Activated B cell treated with CpG ODN at 0.5 μM for 24 hours (primary cell): Measurements from ENCODE around the gene SYT3. TPM values are rescaled to one million over a fixed set of nuclear protein-coding genes. Genes with fewer than 3 reads are reported as not detected.
"Not testable (repeated sequence)": the region's sequence is repeated elsewhere in the genome, so short reads cannot be mapped to it uniquely, and the experiment has no call there.

Experiments
- ATAC-seq: fragments of 200-7000 bp; cut with Tn5 transposase; one replicate; pipeline ENCODE4 v1.10.0; 2021; ENCODE audit warnings: low read depth, mild to moderate bottlenecking, moderate library complexity
- CTCF ChIA-PET: fragments of 350-600 bp; sonication (Branson Sonifier 250); formaldehyde crosslinking; loops from one replicate; lab custom pipeline; 2021; ENCODE audit warnings: antibody characterized with exemption; lab: Charles Lee
- POLR2A ChIA-PET: fragments of 350-600 bp; sonication (Branson Sonifier 250); formaldehyde crosslinking; loops from one replicate; lab custom pipeline; 2021; ENCODE audit warnings: antibody characterized with exemption; lab: Charles Lee
- DNase-seq: peaks from one replicate; pipeline ENCODE4 v3.0.0; 2022
- H3K27ac Mint-ChIP-seq: one replicate; pipeline ENCODE4 v1.8.0; 2020; ENCODE audit warnings: mixed read lengths
- H3K27me3 Mint-ChIP-seq: one replicate; pipeline ENCODE4 v1.8.0; 2021; ENCODE audit warnings: mixed read lengths
- H3K36me3 Mint-ChIP-seq: one replicate; pipeline ENCODE4 v1.8.0; 2021; ENCODE audit warnings: low read depth, mixed read lengths
- H3K4me1 Mint-ChIP-seq: one replicate; pipeline ENCODE4 v1.8.0; 2021; ENCODE audit warnings: mixed read lengths
- H3K4me3 Mint-ChIP-seq: one replicate; pipeline ENCODE4 v1.8.0; 2020; ENCODE audit warnings: mild to moderate bottlenecking, mixed read lengths
- H3K9me3 Mint-ChIP-seq: one replicate; pipeline ENCODE4 v1.8.0; 2020; ENCODE audit warnings: mixed read lengths
- intact Hi-C: fragments of 100-400 bp; cut with micrococcal nuclease; formaldehyde crosslinking; loops from one replicate; pipeline ENCODE4 v1.15.1; 2024
- total RNA-seq: library from RNA; stranded (reverse); gene quantifications from 2 replicates; pipeline ENCODE4 v1.2.3, GENCODE V29; 2022
- TF ChIP-seq, protein P1 (sequence below): fragments of 200-600 bp; IDR thresholded peaks from one replicate; pipeline ENCODE4 v1.8.0; 2022; ENCODE audit warnings: antibody characterized with exemption, mild to moderate bottlenecking

Gene SYT3
- total RNA-seq, 1 donor from 2014 or later = 0.60 TPM

DNA sequence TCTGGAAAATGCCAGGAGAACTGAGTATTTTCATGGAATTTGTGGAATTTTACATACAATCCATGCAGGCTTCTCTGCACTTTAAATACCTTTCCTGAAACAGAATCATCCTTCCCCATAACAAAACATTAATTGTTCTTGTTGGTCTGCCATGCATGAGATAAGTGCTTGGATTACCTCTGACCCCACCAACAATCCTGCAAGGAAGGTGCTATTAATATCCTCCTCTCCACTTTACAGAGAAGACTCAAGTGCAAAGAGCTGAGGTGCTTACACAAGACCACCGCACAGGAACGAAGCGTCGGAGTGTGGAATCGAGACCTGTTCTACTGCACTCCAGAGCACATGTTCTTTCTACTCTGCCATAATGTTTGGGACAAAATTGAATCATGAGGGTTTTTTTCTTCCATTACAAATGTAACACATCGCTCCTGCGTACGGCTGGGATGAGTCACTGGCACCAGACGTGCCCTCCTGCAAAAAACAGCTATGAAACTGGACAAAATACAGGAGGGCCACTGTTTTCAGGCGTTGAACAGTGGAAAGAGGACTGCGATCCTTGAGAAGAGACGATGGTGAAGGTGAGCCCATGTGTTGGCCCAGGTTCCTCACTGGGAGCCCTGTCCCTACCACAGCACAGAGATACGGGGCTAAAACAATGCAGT, 58.6 kb downstream of the SYT3 start:
- POLR2A ChIA-PET = no interaction called here
- CTCF ChIA-PET = no interaction called here
- Mint-ChIP-seq H3K27ac (no peak overlapping the region), H3K4me1 (no peaks in the 10 kb centered on the region), H3K4me3 (no peak overlapping the region), H3K27me3 (peaks cover 2% of the 10 kb centered on the region), H3K36me3 (no peaks in the 10 kb centered on the region), H3K9me3 (no peaks in the 10 kb centered on the region)
- TF ChIP-seq, protein P1, sequence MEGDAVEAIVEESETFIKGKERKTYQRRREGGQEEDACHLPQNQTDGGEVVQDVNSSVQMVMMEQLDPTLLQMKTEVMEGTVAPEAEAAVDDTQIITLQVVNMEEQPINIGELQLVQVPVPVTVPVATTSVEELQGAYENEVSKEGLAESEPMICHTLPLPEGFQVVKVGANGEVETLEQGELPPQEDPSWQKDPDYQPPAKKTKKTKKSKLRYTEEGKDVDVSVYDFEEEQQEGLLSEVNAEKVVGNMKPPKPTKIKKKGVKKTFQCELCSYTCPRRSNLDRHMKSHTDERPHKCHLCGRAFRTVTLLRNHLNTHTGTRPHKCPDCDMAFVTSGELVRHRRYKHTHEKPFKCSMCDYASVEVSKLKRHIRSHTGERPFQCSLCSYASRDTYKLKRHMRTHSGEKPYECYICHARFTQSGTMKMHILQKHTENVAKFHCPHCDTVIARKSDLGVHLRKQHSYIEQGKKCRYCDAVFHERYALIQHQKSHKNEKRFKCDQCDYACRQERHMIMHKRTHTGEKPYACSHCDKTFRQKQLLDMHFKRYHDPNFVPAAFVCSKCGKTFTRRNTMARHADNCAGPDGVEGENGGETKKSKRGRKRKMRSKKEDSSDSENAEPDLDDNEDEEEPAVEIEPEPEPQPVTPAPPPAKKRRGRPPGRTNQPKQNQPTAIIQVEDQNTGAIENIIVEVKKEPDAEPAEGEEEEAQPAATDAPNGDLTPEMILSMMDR = no peak
- ATAC-seq (no peak), DNase-seq (no peak)
- intact Hi-C loops = no loop called here

DNA sequence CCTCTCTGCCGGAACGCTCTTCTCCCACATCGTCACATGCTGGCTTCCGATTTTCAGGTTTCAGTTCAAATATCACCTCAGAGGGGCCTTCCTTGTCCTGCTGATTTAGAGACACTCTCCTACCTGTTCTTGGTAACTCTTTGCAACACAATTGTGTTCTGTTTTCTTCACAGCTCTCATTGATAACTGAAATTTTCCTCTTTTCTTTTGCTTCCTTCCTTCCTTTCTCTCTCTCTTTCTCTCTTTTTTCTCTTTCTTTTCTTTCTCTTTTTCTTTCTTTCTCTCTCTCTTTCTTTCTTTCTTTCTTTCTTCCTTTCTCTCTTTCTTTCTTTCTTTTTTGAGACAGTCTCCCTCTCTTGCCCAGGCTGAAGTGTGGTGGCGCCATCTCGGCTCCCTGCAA, 59.4 kb downstream of the SYT3 start:
- no peaks in the 10 kb centered on the region for H3K36me3 Mint-ChIP-seq
- no peak overlapping the region for H3K4me3 Mint-ChIP-seq
- ChIA-PET CTCF (no interaction called here), POLR2A (no interaction called here)
- ATAC-seq = no peak
- H3K4me1 Mint-ChIP-seq = no peaks in the 10 kb centered on the region
- no peak overlapping the region for H3K27ac Mint-ChIP-seq
- TF ChIP-seq, protein P1 = no peak
- DNase-seq = no peak
- H3K9me3 Mint-ChIP-seq = no peaks in the 10 kb centered on the region
- intact Hi-C loops = no loop called here
- peaks cover 2% of the 10 kb centered on the region for H3K27me3 Mint-ChIP-seq

DNA sequence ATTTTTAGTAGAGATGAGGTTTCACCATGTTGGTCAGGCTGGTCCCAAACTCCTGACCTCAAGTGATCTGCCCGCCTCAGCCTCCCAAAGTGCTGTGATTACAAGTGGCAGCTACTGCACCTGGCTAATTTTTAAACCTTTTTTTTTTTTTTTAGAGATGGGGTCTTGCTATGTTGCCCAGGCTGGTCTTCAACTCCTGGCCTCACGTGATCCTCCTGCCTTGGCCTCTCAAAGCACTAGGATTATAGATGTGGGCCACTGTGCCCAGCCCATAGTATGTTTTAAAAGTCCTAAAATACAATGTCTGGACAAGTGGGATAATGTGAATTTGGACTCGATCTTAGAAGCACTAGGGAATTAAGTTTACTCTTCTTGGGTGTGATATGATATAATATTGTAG, 62.9 kb downstream of the SYT3 start:
- H3K4me3 Mint-ChIP-seq, H3K36me3 Mint-ChIP-seq, CTCF ChIA-PET, H3K27ac Mint-ChIP-seq, DNase-seq, POLR2A ChIA-PET, ATAC-seq, intact Hi-C loops, H3K4me1 Mint-ChIP-seq, H3K9me3 Mint-ChIP-seq, H3K27me3 Mint-ChIP-seq: not testable (repeated sequence)

DNA sequence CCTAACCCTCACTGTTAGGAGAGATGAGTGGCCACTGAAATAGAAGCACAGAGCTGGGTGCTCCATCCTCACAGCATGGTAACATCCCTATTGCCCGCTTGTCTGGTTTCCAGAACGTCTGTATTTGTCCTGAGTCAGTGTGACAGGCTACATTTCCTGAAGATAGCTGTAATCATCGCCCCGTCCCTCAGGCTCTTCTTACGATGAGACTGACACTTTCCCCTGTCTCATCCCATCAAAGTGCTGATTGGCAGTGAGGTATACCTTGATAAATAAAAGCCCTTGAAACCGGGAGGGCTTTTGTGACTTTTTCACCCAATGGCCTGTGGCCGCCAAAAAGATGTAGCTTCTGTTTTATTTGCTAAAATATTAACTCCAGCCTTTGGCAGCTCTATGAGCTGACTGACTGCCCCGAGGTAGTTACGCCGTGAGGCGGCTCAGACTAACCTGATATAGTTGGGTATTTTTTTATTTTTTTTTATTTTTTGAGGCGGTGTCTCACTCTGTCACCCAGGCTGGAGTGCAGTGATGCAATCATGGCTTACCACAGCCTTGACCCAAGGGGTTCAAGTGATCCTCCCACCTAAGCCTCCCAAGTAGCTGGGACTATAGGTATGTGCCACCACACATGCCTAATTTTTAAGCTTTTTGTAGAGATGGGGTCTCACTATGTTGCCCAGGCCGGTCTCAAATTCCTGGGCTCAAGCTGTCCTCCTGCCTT, 65.8 kb downstream of the SYT3 start:
- Mint-ChIP-seq H3K9me3 (no peaks in the 10 kb centered on the region), H3K4me1 (no peaks in the 10 kb centered on the region), H3K36me3 (no peaks in the 10 kb centered on the region), H3K27ac (no peak overlapping the region), H3K27me3 (peaks cover 10% of the 10 kb centered on the region), H3K4me3 (no peak overlapping the region)
- no peak for ATAC-seq
- ChIA-PET CTCF (interaction anchor here (1.4 kb wide), 1 partner anchor 9 kb away, joined by 7 read pairs; no protein-coding TSS in a partner anchor), POLR2A (no interaction called here)
- DNase-seq = no peak
- intact Hi-C loops = no loop called here
- TF ChIP-seq, protein P1 = no peak

Other genes with a start within 250 kb of the SYT3 start
- gene SPIB, start 220.9 kb downstream of the SYT3 start, total RNA-seq = 280 and 324 TPM in 2 replicates
- gene MYBPC2, start 207.0 kb downstream of the SYT3 start, total RNA-seq = 1.1 and 1.4 TPM in 2 replicates
- 70.8 and 72.1 TPM in 2 replicates for gene EMC10, start 163.4 kb downstream of the SYT3 start, total RNA-seq
- 0.29 and 0.67 TPM in 2 replicates for gene GARIN5A, start 163.0 kb downstream of the SYT3 start, total RNA-seq
- 21.0 and 23.7 TPM in 2 replicates for gene JOSD2, start 128.7 kb downstream of the SYT3 start, total RNA-seq
- gene ASPDH, start 126.0 kb downstream of the SYT3 start, total RNA-seq = not detected in 2 replicates
- not detected in 2 replicates for gene LRRC4B, start 71.4 kb downstream of the SYT3 start, total RNA-seq
- 0.69 TPM in 1 of 2 replicates, not detected in the other for gene C19orf81, start 9.6 kb upstream of the SYT3 start, total RNA-seq
- gene SHANK1, start 79.9 kb upstream of the SYT3 start, total RNA-seq = not detected in 2 replicates
- 0.24 and 0.38 TPM in 2 replicates for gene CLEC11A, start 83.5 kb upstream of the SYT3 start, total RNA-seq
- gene GPR32, start 130.6 kb upstream of the SYT3 start, total RNA-seq = not detected in 2 replicates
- not detected in 2 replicates for gene ACP4, start 150.5 kb upstream of the SYT3 start, total RNA-seq
- 10.0 and 13.0 TPM in 2 replicates for gene KLK1, start 183.9 kb upstream of the SYT3 start, total RNA-seq
- not detected in 2 replicates for gene KLK15, start 193.7 kb upstream of the SYT3 start, total RNA-seq
- gene KLK3, start 215.0 kb upstream of the SYT3 start, total RNA-seq = not detected in 2 replicates
- 0.69 and 1.8 TPM in 2 replicates for gene KLK2, start 233.6 kb upstream of the SYT3 start, total RNA-seq